ENCODE measurements around the gene DUSP1.

DNA sequence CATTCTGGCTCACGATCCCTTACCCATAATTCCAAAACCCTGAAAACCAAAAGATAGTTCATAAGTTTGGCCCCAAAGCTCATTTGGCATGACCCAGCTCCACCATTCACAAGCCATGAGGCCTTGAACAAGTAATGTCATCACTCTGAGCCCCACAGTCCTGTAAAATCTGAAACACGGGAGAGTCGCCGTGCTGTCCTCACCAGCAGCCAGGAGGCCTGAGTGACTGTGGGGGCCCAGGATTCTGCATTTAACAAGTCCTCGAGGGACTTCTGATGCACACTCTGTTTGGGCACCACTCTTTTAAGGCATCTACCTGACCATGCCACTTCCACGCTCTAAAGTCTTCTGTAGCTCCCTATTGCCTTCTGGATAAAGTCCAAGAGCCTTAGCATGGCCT, 40.8 kb downstream of the DUSP1 start:
- TF ChIP-seq, protein P1, sequence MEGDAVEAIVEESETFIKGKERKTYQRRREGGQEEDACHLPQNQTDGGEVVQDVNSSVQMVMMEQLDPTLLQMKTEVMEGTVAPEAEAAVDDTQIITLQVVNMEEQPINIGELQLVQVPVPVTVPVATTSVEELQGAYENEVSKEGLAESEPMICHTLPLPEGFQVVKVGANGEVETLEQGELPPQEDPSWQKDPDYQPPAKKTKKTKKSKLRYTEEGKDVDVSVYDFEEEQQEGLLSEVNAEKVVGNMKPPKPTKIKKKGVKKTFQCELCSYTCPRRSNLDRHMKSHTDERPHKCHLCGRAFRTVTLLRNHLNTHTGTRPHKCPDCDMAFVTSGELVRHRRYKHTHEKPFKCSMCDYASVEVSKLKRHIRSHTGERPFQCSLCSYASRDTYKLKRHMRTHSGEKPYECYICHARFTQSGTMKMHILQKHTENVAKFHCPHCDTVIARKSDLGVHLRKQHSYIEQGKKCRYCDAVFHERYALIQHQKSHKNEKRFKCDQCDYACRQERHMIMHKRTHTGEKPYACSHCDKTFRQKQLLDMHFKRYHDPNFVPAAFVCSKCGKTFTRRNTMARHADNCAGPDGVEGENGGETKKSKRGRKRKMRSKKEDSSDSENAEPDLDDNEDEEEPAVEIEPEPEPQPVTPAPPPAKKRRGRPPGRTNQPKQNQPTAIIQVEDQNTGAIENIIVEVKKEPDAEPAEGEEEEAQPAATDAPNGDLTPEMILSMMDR (IDR thresholded peaks at IDR 0.05; ENCODE audit: poor library complexity) = no peak
- no peak for TF ChIP-seq EZH2 (IDR thresholded peaks at IDR 0.05; ENCODE audit: borderline replicate concordance)
- no peak for TF ChIP-seq EZH2phosphoT487 (IDR thresholded peaks at IDR 0.05; ENCODE audit: low read depth, severe bottlenecking, unreplicated experiment)

Measured in hepatocyte (in vitro differentiated cells).